ENCODE data around the gene MAGI2.

MAGI2 gene

GRCh38 chr7:78769481-78770101 lies 683.9 kb downstream of the MAGI2 start:
- no peak for DNase-seq

- DNase-seq = no peak
Measured at GRCh38 chr7:78768859-78769258, 684.6 kb downstream of the MAGI2 start.

- DNase-seq = no peak
Measured at GRCh38 chr7:78765943-78766729, 687.3 kb downstream of the MAGI2 start.

- DNase-seq = no peak
Measured at GRCh38 chr7:78764571-78764970, 688.9 kb downstream of the MAGI2 start.

- DNase-seq = no peak
Measured at GRCh38 chr7:78762625-78763024, 690.8 kb downstream of the MAGI2 start.

GRCh38 chr7:78760620-78761355 lies 692.7 kb downstream of the MAGI2 start:
- DNase-seq = no peak

GRCh38 chr7:78752554-78752953 lies 700.9 kb downstream of the MAGI2 start:
- DNase-seq = no peak

- no peak for DNase-seq
Measured at GRCh38 chr7:78751253-78751652, 702.2 kb downstream of the MAGI2 start.

- no peak for DNase-seq
Measured at GRCh38 chr7:78749052-78749746, 704.3 kb downstream of the MAGI2 start.

GRCh38 chr7:78747592-78747991 lies 705.9 kb downstream of the MAGI2 start:
- DNase-seq = no peak

GRCh38 chr7:78746301-78746700 lies 707.2 kb downstream of the MAGI2 start:
- no peak for DNase-seq

- DNase-seq = no peak
Measured at GRCh38 chr7:78742694-78743093, 710.8 kb downstream of the MAGI2 start.

- no peak for DNase-seq
Measured at GRCh38 chr7:78736548-78736947, 716.9 kb downstream of the MAGI2 start.

GRCh38 chr7:78734626-78735025 lies 718.8 kb downstream of the MAGI2 start:
- DNase-seq = no peak

GRCh38 chr7:78720066-78720465 lies 733.4 kb downstream of the MAGI2 start:
- DNase-seq = no peak

- DNase-seq = no peak
Measured at GRCh38 chr7:78718212-78718611, 735.3 kb downstream of the MAGI2 start.

- DNase-seq = no peak
Measured at GRCh38 chr7:78716876-78717275, 736.6 kb downstream of the MAGI2 start.

- no peak for DNase-seq
Measured at GRCh38 chr7:78714356-78714755, 739.1 kb downstream of the MAGI2 start.

GRCh38 chr7:78712111-78712510 lies 741.4 kb downstream of the MAGI2 start:
- no peak for DNase-seq

GRCh38 chr7:78709658-78710057 lies 743.8 kb downstream of the MAGI2 start:
- DNase-seq = no peak

GRCh38 chr7:78704504-78704903 lies 749.0 kb downstream of the MAGI2 start:
- DNase-seq = no peak

GRCh38 chr7:78703391-78703790 lies 750.1 kb downstream of the MAGI2 start:
- no peak for DNase-seq

GRCh38 chr7:78702770-78703169 lies 750.7 kb downstream of the MAGI2 start:
- DNase-seq = no peak
